Measurements from ENCODE around the gene CAB39L. TPM values are rescaled to one million over a fixed set of nuclear protein-coding genes. Genes with fewer than 3 reads are reported as not detected.

Gene CAB39L
- total and polyA plus RNA-seq, 2 donors (not counting 3 experiments of a cell fraction or from before 2014, with no cell fraction given) = 3.1 to 7.2 TPM

GRCh38 chr13:49410006-49410405, 33.9 kb downstream of the CAB39L start:
- no peaks in the 10 kb centered on the region for H3K79me2 ChIP-seq (ENCODE audit: control insufficient read depth, insufficient read depth, low read length)
- no peaks in the 10 kb centered on the region for H3K9me1 ChIP-seq (replicated peaks; ENCODE audit: control insufficient read depth, extremely low read depth, insufficient read depth, low read length)
- FAIRE-seq (no peak), DNase-seq (ENCODE audit: low read depth, low spot score) (no peak)
- no peaks in the 10 kb centered on the region for H3K4me1 ChIP-seq (ENCODE audit: control insufficient read depth, extremely low read depth, insufficient read depth, low read length)
- no peak overlapping the region for H3K27ac ChIP-seq (ENCODE audit: insufficient read depth, low read depth, low read length)
- H4K20me1 ChIP-seq (replicated peaks; ENCODE audit: control insufficient read depth, extremely low read depth, insufficient read depth, low read length) = no peaks in the 10 kb centered on the region
- TF ChIP-seq POLR2A (IDR thresholded peaks at IDR 0.05; ENCODE audit: low read depth, low read length) (no peak), MAX (IDR thresholded peaks at IDR 0.05; ENCODE audit: insufficient read depth, insufficient read length) (no peak), JUN (IDR thresholded peaks at IDR 0.05; ENCODE audit: borderline replicate concordance, insufficient read depth, insufficient read length, low read depth) (no peak), EZH2 (IDR thresholded peaks at IDR 0.05; ENCODE audit: borderline replicate concordance, low read depth, low read length, severe bottlenecking) (no peak), FOS (IDR thresholded peaks at IDR 0.05; ENCODE audit: borderline replicate concordance, insufficient read depth, low read length) (no peak), POLR2AphosphoS5 (IDR thresholded peaks at IDR 0.05; ENCODE audit: insufficient read depth, low read depth, low read length) (no peak), GATA2 (IDR thresholded peaks at IDR 0.05; ENCODE audit: insufficient read depth, insufficient read length, low read depth, low read length) (no peak), CTCF (IDR thresholded peaks at IDR 0.05; ENCODE audit: extremely low read depth in 1 of 2, insufficient read depth in 1 of 2, low read depth in 1 of 2, low read length in 2 of 2) (no peak), MYC (IDR thresholded peaks at IDR 0.05; ENCODE audit: low read depth, low read length) (no peak)
- no peaks in the 10 kb centered on the region for H3K27me3 ChIP-seq (ENCODE audit: control insufficient read depth in 2 of 2, insufficient read depth in 2 of 2, low read length in 2 of 2)
- dilution Hi-C loops (cut with MboI; ENCODE audit: extremely low pct_ligation_motif_present, low sequenced_read_pairs) = no loop called here
- H3K9me3 ChIP-seq (replicated peaks; ENCODE audit: control insufficient read depth, insufficient read depth, low read length) = no peaks in the 10 kb centered on the region
- H3K4me3 ChIP-seq (replicated peaks in 1 of 3; ENCODE audit: insufficient read depth in 1 of 3, low read depth in 1 of 3, low read length in 3 of 3) = no peak overlapping the region
- no peak overlapping the region for H3K9ac ChIP-seq (replicated peaks; ENCODE audit: extremely low read depth, insufficient read depth, low read length)
- no peaks in the 10 kb centered on the region for H3K36me3 ChIP-seq (ENCODE audit: control insufficient read depth in 2 of 2, extremely low read depth in 1 of 2, insufficient read depth in 2 of 2, low read length in 2 of 2)
- H2AFZ ChIP-seq (ENCODE audit: low read depth, low read length) = no peak overlapping the region
- CTCF ChIA-PET = interaction anchor here (1.2 kb wide), 1 partner anchor 33 kb away, joined by 3 read pairs; no protein-coding TSS in a partner anchor
- POLR2A ChIA-PET = no interaction called here
- no peak overlapping the region for H3K4me2 ChIP-seq (ENCODE audit: insufficient read depth, low read length)
- BruUV-seq (replicated peaks) = no TSS peak
- intact Hi-C loops (cut with micrococcal nuclease) = no loop called here

Data from endothelial cell of umbilical vein (primary cell).